ENCODE data around the gene SIAH3. TPM values are rescaled to one million over a fixed set of nuclear protein-coding genes. Genes with fewer than 3 reads are reported as not detected.

The SIAH3 gene
- total RNA-seq, 1 donor from 2014 or later = 0.08 TPM

GRCh38 chr13:45811891-45812694 is 39.5 kb downstream of the SIAH3 start:
- H3K4me1 Mint-ChIP-seq (ENCODE audit: unreplicated experiment) = peaks cover 23% of the 10 kb centered on the region
- H3K9me3 Mint-ChIP-seq (ENCODE audit: unreplicated experiment) = no peaks in the 10 kb centered on the region
- H3K27me3 Mint-ChIP-seq (ENCODE audit: unreplicated experiment) = no peaks in the 10 kb centered on the region
- TF ChIP-seq, protein P1, sequence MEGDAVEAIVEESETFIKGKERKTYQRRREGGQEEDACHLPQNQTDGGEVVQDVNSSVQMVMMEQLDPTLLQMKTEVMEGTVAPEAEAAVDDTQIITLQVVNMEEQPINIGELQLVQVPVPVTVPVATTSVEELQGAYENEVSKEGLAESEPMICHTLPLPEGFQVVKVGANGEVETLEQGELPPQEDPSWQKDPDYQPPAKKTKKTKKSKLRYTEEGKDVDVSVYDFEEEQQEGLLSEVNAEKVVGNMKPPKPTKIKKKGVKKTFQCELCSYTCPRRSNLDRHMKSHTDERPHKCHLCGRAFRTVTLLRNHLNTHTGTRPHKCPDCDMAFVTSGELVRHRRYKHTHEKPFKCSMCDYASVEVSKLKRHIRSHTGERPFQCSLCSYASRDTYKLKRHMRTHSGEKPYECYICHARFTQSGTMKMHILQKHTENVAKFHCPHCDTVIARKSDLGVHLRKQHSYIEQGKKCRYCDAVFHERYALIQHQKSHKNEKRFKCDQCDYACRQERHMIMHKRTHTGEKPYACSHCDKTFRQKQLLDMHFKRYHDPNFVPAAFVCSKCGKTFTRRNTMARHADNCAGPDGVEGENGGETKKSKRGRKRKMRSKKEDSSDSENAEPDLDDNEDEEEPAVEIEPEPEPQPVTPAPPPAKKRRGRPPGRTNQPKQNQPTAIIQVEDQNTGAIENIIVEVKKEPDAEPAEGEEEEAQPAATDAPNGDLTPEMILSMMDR (IDR thresholded peaks at IDR 0.05; ENCODE audit: unreplicated experiment) = no peak
- H3K4me3 Mint-ChIP-seq (ENCODE audit: unreplicated experiment) = no peak overlapping the region
- H3K27ac Mint-ChIP-seq (ENCODE audit: unreplicated experiment) = no peak overlapping the region
- no peak for DNase-seq (ENCODE audit: low spot score)
- H3K36me3 Mint-ChIP-seq (ENCODE audit: low read depth, unreplicated experiment) = no peaks in the 10 kb centered on the region

DNA sequence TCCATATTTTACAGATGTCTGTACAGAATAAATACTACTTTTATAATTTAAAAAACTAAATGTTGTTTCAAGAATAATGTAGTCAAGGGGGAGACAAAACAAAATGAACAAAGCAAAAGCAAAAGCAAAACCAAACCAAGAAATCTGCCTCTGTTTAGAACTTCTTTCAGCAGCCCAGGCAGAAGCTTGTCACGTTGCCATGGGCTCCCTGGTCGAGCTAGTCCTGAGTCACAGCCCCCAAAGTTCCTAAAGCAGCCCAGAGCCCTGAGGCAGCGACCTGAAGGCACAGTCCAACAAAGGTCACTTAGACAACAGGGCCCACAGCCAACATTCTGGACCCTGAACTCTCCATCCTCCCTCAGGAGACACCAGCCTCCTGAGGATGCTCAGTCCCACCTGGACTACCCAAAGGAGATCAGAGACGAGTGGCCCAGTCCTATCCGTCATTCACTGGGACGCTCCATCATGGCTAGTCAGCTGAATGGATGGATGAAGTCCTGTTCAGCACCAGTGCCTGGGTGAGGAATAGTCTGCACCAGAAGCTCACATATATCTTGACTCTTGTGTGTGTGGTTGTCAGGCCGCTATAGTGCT is 41.7 kb downstream of the SIAH3 start:
- no peak for DNase-seq (ENCODE audit: low spot score)
- no peak overlapping the region for H3K27ac Mint-ChIP-seq (ENCODE audit: unreplicated experiment)
- TF ChIP-seq, protein P1 (IDR thresholded peaks at IDR 0.05; ENCODE audit: unreplicated experiment) = no peak
- no peak overlapping the region for H3K4me3 Mint-ChIP-seq (ENCODE audit: unreplicated experiment)
- peaks cover 19% of the 10 kb centered on the region for H3K4me1 Mint-ChIP-seq (ENCODE audit: unreplicated experiment)
- no peaks in the 10 kb centered on the region for H3K27me3 Mint-ChIP-seq (ENCODE audit: unreplicated experiment)
- no peaks in the 10 kb centered on the region for H3K36me3 Mint-ChIP-seq (ENCODE audit: low read depth, unreplicated experiment)
- H3K9me3 Mint-ChIP-seq (ENCODE audit: unreplicated experiment) = no peaks in the 10 kb centered on the region

DNA sequence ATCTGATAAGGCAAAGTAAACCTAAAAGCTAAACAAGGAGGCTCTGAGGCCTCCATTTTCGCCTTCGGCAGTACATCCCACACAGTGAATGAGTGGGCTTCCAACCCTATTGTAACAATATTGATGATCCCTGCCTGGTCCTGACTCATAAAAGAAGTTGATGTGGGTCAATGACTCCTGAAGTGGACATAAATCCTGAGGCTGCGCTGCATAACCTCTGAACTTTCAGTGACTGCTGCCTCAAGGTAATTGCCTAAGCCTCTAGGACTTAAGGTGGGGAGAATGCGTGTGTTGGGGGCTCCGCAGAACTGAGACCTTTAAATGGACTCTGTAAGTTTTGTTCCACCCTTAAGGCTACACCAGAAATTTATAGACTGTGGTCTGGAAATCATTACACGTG is 42.6 kb downstream of the SIAH3 start:
- no peak for DNase-seq (ENCODE audit: low spot score)
- Mint-ChIP-seq H3K4me3 (ENCODE audit: unreplicated experiment) (no peak overlapping the region), H3K9me3 (ENCODE audit: unreplicated experiment) (no peaks in the 10 kb centered on the region), H3K27ac (ENCODE audit: unreplicated experiment) (no peak overlapping the region), H3K36me3 (ENCODE audit: low read depth, unreplicated experiment) (no peaks in the 10 kb centered on the region), H3K27me3 (ENCODE audit: unreplicated experiment) (no peaks in the 10 kb centered on the region), H3K4me1 (ENCODE audit: unreplicated experiment) (peaks cover 19% of the 10 kb centered on the region)
- TF ChIP-seq, protein P1 (IDR thresholded peaks at IDR 0.05; ENCODE audit: unreplicated experiment) = no peak

DNA sequence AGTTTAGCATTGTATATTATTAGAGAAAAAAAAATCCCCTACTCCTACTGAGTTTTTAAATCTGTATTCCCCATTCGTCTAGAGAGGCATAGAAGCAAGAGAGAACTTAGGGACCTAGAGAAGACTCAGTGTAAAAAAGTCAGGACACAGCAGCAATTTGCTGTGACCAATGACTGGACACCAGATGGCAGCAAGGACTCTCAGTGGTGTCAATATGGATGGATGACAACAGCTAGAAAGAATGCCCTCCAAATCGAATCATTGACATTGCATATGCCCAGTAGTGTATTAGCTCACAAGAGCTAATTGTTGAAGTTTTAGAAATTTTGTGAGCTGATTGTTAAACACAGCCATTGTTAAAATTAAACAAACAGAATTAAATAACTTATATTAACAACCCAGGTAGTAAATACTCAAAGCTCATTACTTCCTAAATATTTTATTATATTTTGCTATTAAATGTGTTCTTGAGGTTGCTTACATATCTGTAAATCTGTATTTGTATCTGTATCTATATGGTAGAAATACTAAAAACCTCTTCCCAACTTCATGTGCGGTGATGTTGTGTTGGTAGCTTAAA is 43.9 kb downstream of the SIAH3 start:
- Mint-ChIP-seq H3K27me3 (ENCODE audit: unreplicated experiment) (no peaks in the 10 kb centered on the region), H3K36me3 (ENCODE audit: low read depth, unreplicated experiment) (no peaks in the 10 kb centered on the region), H3K4me1 (ENCODE audit: unreplicated experiment) (peaks cover 9% of the 10 kb centered on the region), H3K27ac (ENCODE audit: unreplicated experiment) (no peak overlapping the region), H3K9me3 (ENCODE audit: unreplicated experiment) (no peaks in the 10 kb centered on the region), H3K4me3 (ENCODE audit: unreplicated experiment) (no peak overlapping the region)
- TF ChIP-seq, protein P1 (IDR thresholded peaks at IDR 0.05; ENCODE audit: unreplicated experiment) = peak; percentile 25
- DNase-seq (ENCODE audit: low spot score) = peak; percentile 55

DNA sequence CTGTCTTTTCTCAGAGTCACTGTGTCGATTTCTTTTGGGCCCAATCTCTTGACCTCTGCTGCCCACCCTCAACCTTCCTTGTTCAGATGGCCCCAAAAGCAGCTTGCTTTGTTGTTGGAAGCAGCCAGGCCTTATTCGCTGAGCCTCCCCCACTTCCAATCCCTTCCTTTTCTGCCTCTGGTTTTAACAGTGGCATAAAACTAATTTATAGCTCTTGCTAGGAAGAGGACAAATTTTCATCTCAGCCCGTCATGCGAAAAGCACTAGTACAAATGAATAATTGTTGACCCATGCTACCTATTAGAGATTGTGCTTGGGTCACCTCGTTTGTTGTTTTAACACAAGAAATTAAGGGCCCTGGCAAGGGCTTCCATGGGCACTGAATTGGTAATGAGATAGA is 51.1 kb downstream of the SIAH3 start:
- H3K36me3 Mint-ChIP-seq (ENCODE audit: low read depth, unreplicated experiment) = no peaks in the 10 kb centered on the region
- no peak for DNase-seq (ENCODE audit: low spot score)
- H3K9me3 Mint-ChIP-seq (ENCODE audit: unreplicated experiment) = no peaks in the 10 kb centered on the region
- H3K27me3 Mint-ChIP-seq (ENCODE audit: unreplicated experiment) = peaks cover 4% of the 10 kb centered on the region
- no peak overlapping the region for H3K27ac Mint-ChIP-seq (ENCODE audit: unreplicated experiment)
- H3K4me3 Mint-ChIP-seq (ENCODE audit: unreplicated experiment) = no peak overlapping the region
- no peaks in the 10 kb centered on the region for H3K4me1 Mint-ChIP-seq (ENCODE audit: unreplicated experiment)
- TF ChIP-seq, protein P1 (IDR thresholded peaks at IDR 0.05; ENCODE audit: unreplicated experiment) = no peak

Measured in endothelial cell (in vitro differentiated cells).